IMR-90 (cell line): Measurements from ENCODE around the gene DLGAP4. TPM values are rescaled to one million over a fixed set of nuclear protein-coding genes. Genes with fewer than 3 reads are reported as not detected.

ENCODE experiments used
- ATAC-seq: fragments of 200-7000 bp; cut with Tn5 transposase; 2 replicates; pipeline ENCODE4 v1.9.1; 2020; ENCODE audit warnings: low read depth, mild to moderate bottlenecking, moderate library complexity
- BruUV-seq: library from RNA; stranded (reverse); fragments of 400-500 nt; replicated peaks from 2 replicates; lab custom pipeline; 2021; lab: Mats Ljungman, UMichigan
- CTCF ChIA-PET: fragments of 300-600 bp; formaldehyde crosslinking; extraction: SDS; loops from one replicate; lab custom pipeline; 2021; ENCODE audit warnings: antibody characterized with exemption; lab: Yijun Ruan, JAX
- POLR2A ChIA-PET: fragments of 300-600 bp; sonication (Branson Sonifier 250); formaldehyde crosslinking; loops from one replicate; lab custom pipeline; 2022; ENCODE audit warnings: antibody characterized with exemption; ENCODE audit not compliant: unreplicated experiment; lab: Charles Lee
- DNase-seq: peaks from one replicate; pipeline ENCODE4 v3.0.0; 2013
- H2AFZ ChIP-seq: replicated peaks from 2 replicates; pipeline ENCODE3; 2013; ENCODE audit warnings: low read length, mild to moderate bottlenecking; ENCODE audit not compliant: poor library complexity
- H2AK5ac ChIP-seq: 2 replicates; pipeline ENCODE4 v1.6.1; 2013; ENCODE audit warnings: low read depth, low read length, inconsistent platforms
- H2AK9ac ChIP-seq: replicated peaks from 2 replicates; pipeline ENCODE3; 2013; ENCODE audit warnings: mild to moderate bottlenecking, low read depth, low read length, moderate library complexity; ENCODE audit not compliant: poor library complexity
- H2BK120ac ChIP-seq: 2 replicates; pipeline ENCODE4 v1.6.1; 2013; ENCODE audit warnings: low read depth, low read length, inconsistent platforms
- H2BK15ac ChIP-seq: 3 replicates; pipeline ENCODE4 v1.6.1; 2013; ENCODE audit warnings: low read depth, low read length, inconsistent platforms
- H2BK20ac ChIP-seq: 2 replicates; pipeline ENCODE4 v1.6.1; 2013; ENCODE audit warnings: low read depth, mild to moderate bottlenecking, inconsistent platforms, low read length, moderate library complexity
- H2BK5ac ChIP-seq: 2 replicates; pipeline ENCODE4 v1.6.1; 2013; ENCODE audit warnings: mild to moderate bottlenecking, low read depth, low read length, inconsistent platforms; ENCODE audit not compliant: poor library complexity, severe bottlenecking
- H3K14ac ChIP-seq: replicated peaks from 2 replicates; pipeline ENCODE4 v1.6.1; 2013; ENCODE audit warnings: low read depth, low read length, inconsistent platforms
- H3K18ac ChIP-seq: 2 replicates; pipeline ENCODE4 v1.6.1; 2013; ENCODE audit warnings: low read depth, low read length, control low read depth
- H3K23ac ChIP-seq: 2 replicates; pipeline ENCODE4 v1.6.1; 2013; ENCODE audit warnings: low read depth, low read length, inconsistent platforms
- H3K27ac ChIP-seq: 2 replicates; pipeline ENCODE4 v1.5.1; 2013; ENCODE audit warnings: mild to moderate bottlenecking, control low read depth, low read length; ENCODE audit not compliant: insufficient read depth
- H3K27me3 ChIP-seq: 2 replicates; pipeline ENCODE4 v1.6.1; 2013; ENCODE audit warnings: low read length; ENCODE audit not compliant: control insufficient read depth, insufficient read depth
- H3K36me3 ChIP-seq: 2 replicates; pipeline ENCODE4 v1.6.1; 2013; ENCODE audit warnings: low read length, mixed read lengths; ENCODE audit not compliant: control insufficient read depth, insufficient read depth
- H3K4ac ChIP-seq: 2 replicates; pipeline ENCODE4 v1.6.1; 2013; ENCODE audit warnings: low read depth, low read length, inconsistent platforms
- H3K4me1 ChIP-seq: 2 replicates; pipeline ENCODE4 v1.6.1; 2013; ENCODE audit warnings: low read length, mixed read lengths; ENCODE audit not compliant: control insufficient read depth, insufficient read depth
- H3K4me2 ChIP-seq: 2 replicates; pipeline ENCODE4 v1.6.1; 2013; ENCODE audit warnings: low read depth, mild to moderate bottlenecking, control low read depth, low read length, moderate library complexity
- H3K4me3 ChIP-seq: 2 replicates; pipeline ENCODE4 v1.5.1; 2013; ENCODE audit warnings: low read depth, mild to moderate bottlenecking, control low read depth, low read length, moderate library complexity; ENCODE audit not compliant: insufficient read depth
- H3K56ac ChIP-seq: 2 replicates; pipeline ENCODE4 v1.6.1; 2013; ENCODE audit warnings: low read length, inconsistent platforms; ENCODE audit not compliant: insufficient read depth; ENCODE audit errors: extremely low read depth
- H3K79me1 ChIP-seq, 2 experiments: 2 replicates each; pipeline ENCODE4 v1.6.1; 2013; ENCODE audit warnings: low read length in 2 of 2, inconsistent platforms in 1 of 2, low read depth in 1 of 2
- H3K9ac ChIP-seq: 2 replicates; pipeline ENCODE4 v1.6.1; 2013; ENCODE audit warnings: low read depth, low read length, control low read depth
- H3K9me1 ChIP-seq: 2 replicates; pipeline ENCODE4 v1.6.1; 2013; ENCODE audit warnings: low read length, inconsistent platforms; ENCODE audit not compliant: insufficient read depth
- H3K9me3 ChIP-seq: 2 replicates; pipeline ENCODE4 v1.6.1; 2013; ENCODE audit warnings: low read length; ENCODE audit not compliant: control insufficient read depth, insufficient read depth
- H4K20me1 ChIP-seq: 2 replicates; pipeline ENCODE4 v1.6.1; 2013; ENCODE audit warnings: low read length, inconsistent platforms; ENCODE audit not compliant: insufficient read depth
- H4K5ac ChIP-seq: 2 replicates; pipeline ENCODE4 v1.6.1; 2013; ENCODE audit warnings: mild to moderate bottlenecking, low read depth, low read length, control low read depth
- H4K8ac ChIP-seq, 2 experiments: 2 replicates each; pipeline ENCODE4 v1.6.1; 2013; ENCODE audit warnings: low read depth in 2 of 2, low read length in 2 of 2, control low read depth in 1 of 2, inconsistent platforms in 1 of 2
- H4K91ac ChIP-seq: 2 replicates; pipeline ENCODE4 v1.6.1; 2013; ENCODE audit warnings: low read depth, low read length, inconsistent platforms; ENCODE audit not compliant: insufficient read depth
- BHLHE40 ChIP-seq: fragments of 150-350 bp; IDR thresholded peaks from 2 replicates; pipeline ENCODE4 v1.6.1; 2016; ENCODE audit warnings: mild to moderate bottlenecking, low read depth, low read length
- CEBPB ChIP-seq: IDR thresholded peaks from 2 replicates; pipeline ENCODE4 v1.6.1; 2012; ENCODE audit warnings: low read depth, low read length, improper control_type of control experiment
- CHD1 ChIP-seq: IDR thresholded peaks from 2 replicates; pipeline ENCODE4 v1.6.1; 2012; ENCODE audit warnings: low read depth, low read length, improper control_type of control experiment
- FOS ChIP-seq: fragments of 150-350 bp; IDR thresholded peaks from 2 replicates; pipeline ENCODE4 v1.6.1; 2016; ENCODE audit warnings: low read depth, low read length
- MAFK ChIP-seq: IDR thresholded peaks from 2 replicates; pipeline ENCODE4 v1.6.1; 2012; ENCODE audit warnings: low read depth, low read length, improper control_type of control experiment
- MAZ ChIP-seq: IDR thresholded peaks from 2 replicates; pipeline ENCODE4 v1.6.1; 2012; ENCODE audit warnings: low read depth, mild to moderate bottlenecking, low read length, improper control_type of control experiment, moderate library complexity, borderline replicate concordance
- MXI1 ChIP-seq: IDR thresholded peaks from 2 replicates; pipeline ENCODE4 v1.6.1; 2012; ENCODE audit warnings: low read depth, mild to moderate bottlenecking, low read length, moderate library complexity, borderline replicate concordance
- NFE2L2 ChIP-seq: fragments of 150-350 bp; IDR thresholded peaks from 2 replicates; pipeline ENCODE4 v1.6.1; 2016; ENCODE audit warnings: low read depth, mild to moderate bottlenecking, low read length
- POLR2A ChIP-seq: IDR thresholded peaks from 2 replicates; pipeline ENCODE4 v1.6.1; 2012; ENCODE audit warnings: mild to moderate bottlenecking, low read depth, low read length
- RAD21 ChIP-seq: IDR thresholded peaks from 2 replicates; pipeline ENCODE4 v1.6.1; 2012; ENCODE audit warnings: low read length, improper control_type of control experiment
- RCOR1 ChIP-seq: IDR thresholded peaks from 2 replicates; pipeline ENCODE4 v1.6.1; 2012; ENCODE audit warnings: mild to moderate bottlenecking, low read length, improper control_type of control experiment; ENCODE audit not compliant: insufficient replicate concordance
- RFX5 ChIP-seq: IDR thresholded peaks from 2 replicates; pipeline ENCODE4 v1.8.0; 2012; ENCODE audit warnings: low read depth, mild to moderate bottlenecking, low read length, moderate library complexity
- SMC3 ChIP-seq: fragments of 150-350 bp; IDR thresholded peaks from 2 replicates; pipeline ENCODE4 v1.6.1; 2016; ENCODE audit warnings: low read depth, mild to moderate bottlenecking, antibody characterized with exemption, low read length, moderate library complexity
- WGBS, 2 experiments: methylation state at CpG; one replicate each; pipeline versions ENCODE4 v1.1.5 to v1.1.7; 2013; ENCODE audit warnings: missing lambda C conversion rate in 2 of 2; ENCODE audit not compliant: insufficient read length in 1 of 2; ENCODE audit errors: extremely low coverage in 2 of 2; 5-methylcytosine and 5-hydroxymethylcytosine counted together
- dilution Hi-C: fragments of 300-500 bp; cut with HindIII; formaldehyde crosslinking; loops from one replicate; pipeline ENCODE4 v1.14.3; 2018; ENCODE audit warnings: low sequenced_read_pairs; ENCODE audit not compliant: unreplicated experiment
- in situ Hi-C: fragments of 300-500 bp; cut with MboI; formaldehyde crosslinking; loops from 3 replicates; pipeline ENCODE4 v1.14.3; 2019; ENCODE audit warnings: low sequenced_read_pairs, inconsistent platforms, mixed read lengths
- intact Hi-C: fragments of 100-400 bp; cut with micrococcal nuclease; formaldehyde crosslinking; loops from 2 replicates; pipeline ENCODE4 v1.10.0; 2022
- polyA plus RNA-seq, 3 experiments: library from polyadenylated mRNA; depleted of rRNA; stranded (reverse); fragments of >200 nt; gene quantifications; 2 replicates each; pipeline ENCODE4 v1.2.3, GENCODE V29; 2012; ENCODE audit warnings: low replicate concordance in 1 of 3
- total RNA-seq: library from RNA; depleted of rRNA; stranded (reverse); fragments of >200 nt; gene quantifications from 2 replicates; pipeline ENCODE4 v1.2.3, GENCODE V29; 2012
- TF ChIP-seq, protein P1 (sequence below): fragments of 150-350 bp; IDR thresholded peaks from 2 replicates; pipeline ENCODE4 v1.6.1; 2016; ENCODE audit warnings: low read depth, mild to moderate bottlenecking, low read length, moderate library complexity, borderline replicate concordance
- TF ChIP-seq, protein P2 (sequence below): conservative IDR thresholded peaks from 2 replicates; pipeline ENCODE4 v1.5.1; 2012; ENCODE audit warnings: mild to moderate bottlenecking, low read depth, low read length, improper control_type of control experiment

DLGAP4 gene
- total and polyA plus RNA-seq, 2 of the 4 experiments (the other 2 are of a cell fraction), result 32.3 to 73.2 TPM

GRCh38 chr20:36491901-36492617 lies 185.9 kb downstream of the DLGAP4 start:
- Histone ChIP-seq H2BK15ac (no peak overlapping the region), H3K27ac (no peak overlapping the region), H2BK20ac (no peak overlapping the region; the same call in 1 of the 2 replicates), H3K9ac (no peak overlapping the region), H3K9me1 (peaks cover 50% of the 10 kb centered on the region), H3K56ac (no peak overlapping the region), H4K20me1 (peaks cover 96% of the 10 kb centered on the region), H4K5ac (no peak overlapping the region), H3K79me1 (peaks cover 24 to 89% of the 10 kb centered on the region in 2 experiments), H4K91ac (no peak overlapping the region), H2BK5ac (peak overlapping the region; percentile 21), H4K8ac (no peak overlapping the region), H2BK120ac (no peak overlapping the region), H3K36me3 (peaks cover 16% of the 10 kb centered on the region), H3K4me2 (no peak overlapping the region), H3K18ac (no peak overlapping the region), H2AFZ (no peak overlapping the region), H3K27me3 (no peaks in the 10 kb centered on the region), H3K14ac (peak overlapping the region; percentile 48; the same call in 1 of the 2 replicates), H3K23ac (peak overlapping the region; percentile 60; the same call in 1 of the 2 replicates), H3K4me3 (no peak overlapping the region), H3K4ac (no peak overlapping the region), H3K9me3 (no peaks in the 10 kb centered on the region), H3K4me1 (peaks cover 30% of the 10 kb centered on the region), H2AK5ac (peak overlapping the region; percentile 42; the same call in 1 of the 2 replicates), H2AK9ac (no peak overlapping the region)
- ChIA-PET CTCF (no interaction called here), POLR2A (no interaction called here)
- ATAC-seq (no peak), DNase-seq (no peak)
- dilution Hi-C loops (no loop called here), in situ Hi-C loops (no loop called here), intact Hi-C loops (no loop called here)
- BruUV-seq, result no TSS peak
- WGBS, 2 experiments, result 80% methylated on average over 4 of the region's 8 CpGs; no CpG with 5 or more reads in 1 of the 2 experiments
- TF ChIP-seq, protein P1, sequence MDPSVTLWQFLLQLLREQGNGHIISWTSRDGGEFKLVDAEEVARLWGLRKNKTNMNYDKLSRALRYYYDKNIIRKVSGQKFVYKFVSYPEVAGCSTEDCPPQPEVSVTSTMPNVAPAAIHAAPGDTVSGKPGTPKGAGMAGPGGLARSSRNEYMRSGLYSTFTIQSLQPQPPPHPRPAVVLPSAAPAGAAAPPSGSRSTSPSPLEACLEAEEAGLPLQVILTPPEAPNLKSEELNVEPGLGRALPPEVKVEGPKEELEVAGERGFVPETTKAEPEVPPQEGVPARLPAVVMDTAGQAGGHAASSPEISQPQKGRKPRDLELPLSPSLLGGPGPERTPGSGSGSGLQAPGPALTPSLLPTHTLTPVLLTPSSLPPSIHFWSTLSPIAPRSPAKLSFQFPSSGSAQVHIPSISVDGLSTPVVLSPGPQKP, result no peak
- TF ChIP-seq, protein P2, sequence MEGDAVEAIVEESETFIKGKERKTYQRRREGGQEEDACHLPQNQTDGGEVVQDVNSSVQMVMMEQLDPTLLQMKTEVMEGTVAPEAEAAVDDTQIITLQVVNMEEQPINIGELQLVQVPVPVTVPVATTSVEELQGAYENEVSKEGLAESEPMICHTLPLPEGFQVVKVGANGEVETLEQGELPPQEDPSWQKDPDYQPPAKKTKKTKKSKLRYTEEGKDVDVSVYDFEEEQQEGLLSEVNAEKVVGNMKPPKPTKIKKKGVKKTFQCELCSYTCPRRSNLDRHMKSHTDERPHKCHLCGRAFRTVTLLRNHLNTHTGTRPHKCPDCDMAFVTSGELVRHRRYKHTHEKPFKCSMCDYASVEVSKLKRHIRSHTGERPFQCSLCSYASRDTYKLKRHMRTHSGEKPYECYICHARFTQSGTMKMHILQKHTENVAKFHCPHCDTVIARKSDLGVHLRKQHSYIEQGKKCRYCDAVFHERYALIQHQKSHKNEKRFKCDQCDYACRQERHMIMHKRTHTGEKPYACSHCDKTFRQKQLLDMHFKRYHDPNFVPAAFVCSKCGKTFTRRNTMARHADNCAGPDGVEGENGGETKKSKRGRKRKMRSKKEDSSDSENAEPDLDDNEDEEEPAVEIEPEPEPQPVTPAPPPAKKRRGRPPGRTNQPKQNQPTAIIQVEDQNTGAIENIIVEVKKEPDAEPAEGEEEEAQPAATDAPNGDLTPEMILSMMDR, result no peak
- TF ChIP-seq MAFK (no peak), SMC3 (no peak), MAZ (no peak), RFX5 (no peak), NFE2L2 (no peak), RCOR1 (no peak), RAD21 (no peak), POLR2A (no peak), BHLHE40 (no peak), CEBPB (no peak), MXI1 (no peak), FOS (no peak), CHD1 (no peak)
